Measurements from ENCODE around the gene ZKSCAN5.

ZKSCAN5 gene

DNA sequence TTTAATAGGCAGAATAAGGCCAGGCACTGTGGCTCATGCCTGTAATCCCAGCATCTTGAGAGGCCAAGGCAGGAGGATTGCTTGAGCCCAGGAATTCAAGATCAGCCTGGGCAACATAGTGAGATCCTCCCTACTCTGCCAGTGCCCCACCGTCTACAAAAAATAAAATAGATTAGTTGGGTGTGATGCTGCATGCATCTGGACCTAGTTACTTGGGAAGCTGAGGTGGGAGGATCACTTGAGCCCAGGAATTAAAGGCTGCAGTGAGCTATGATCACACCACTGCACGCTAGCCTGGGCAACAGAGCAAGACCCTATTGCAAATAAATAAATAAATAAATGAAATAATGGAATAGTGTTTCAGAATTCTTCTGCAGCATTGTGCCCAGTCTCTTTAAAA, 31.2 kb downstream of the ZKSCAN5 start:
- Histone ChIP-seq H3K27me3 (ENCODE audit: insufficient read depth, low read length) (no peaks in the 10 kb centered on the region), H3F3A (ENCODE audit: insufficient read depth, low read length) (no peaks in the 10 kb centered on the region), H3K9me3 (ENCODE audit: low read length) (peaks cover 38% of the 10 kb centered on the region), H3K36me3 (ENCODE audit: insufficient read depth, low read length) (peaks cover 32% of the 10 kb centered on the region), H3K9ac (ENCODE audit: low read length) (no peak overlapping the region), H3K4me2 (ENCODE audit: low read length) (no peak overlapping the region), H3K4me3 (ENCODE audit: low read depth, low read length, poor library complexity, severe bottlenecking) (no peak overlapping the region), H2AFZ (ENCODE audit: low read length) (no peak overlapping the region), H3K9me2 (ENCODE audit: low read depth, low read length) (no peaks in the 10 kb centered on the region), H3K27ac (ENCODE audit: low read depth, low read length, poor library complexity, severe bottlenecking) (no peak overlapping the region), H3K79me2 (ENCODE audit: insufficient read depth, low read length) (no peaks in the 10 kb centered on the region), H4K20me1 (ENCODE audit: insufficient read depth, low read length) (no peaks in the 10 kb centered on the region), H3K4me1 (ENCODE audit: insufficient read depth, low read length, severe bottlenecking) (no peaks in the 10 kb centered on the region)
- TF ChIP-seq, protein P1, sequence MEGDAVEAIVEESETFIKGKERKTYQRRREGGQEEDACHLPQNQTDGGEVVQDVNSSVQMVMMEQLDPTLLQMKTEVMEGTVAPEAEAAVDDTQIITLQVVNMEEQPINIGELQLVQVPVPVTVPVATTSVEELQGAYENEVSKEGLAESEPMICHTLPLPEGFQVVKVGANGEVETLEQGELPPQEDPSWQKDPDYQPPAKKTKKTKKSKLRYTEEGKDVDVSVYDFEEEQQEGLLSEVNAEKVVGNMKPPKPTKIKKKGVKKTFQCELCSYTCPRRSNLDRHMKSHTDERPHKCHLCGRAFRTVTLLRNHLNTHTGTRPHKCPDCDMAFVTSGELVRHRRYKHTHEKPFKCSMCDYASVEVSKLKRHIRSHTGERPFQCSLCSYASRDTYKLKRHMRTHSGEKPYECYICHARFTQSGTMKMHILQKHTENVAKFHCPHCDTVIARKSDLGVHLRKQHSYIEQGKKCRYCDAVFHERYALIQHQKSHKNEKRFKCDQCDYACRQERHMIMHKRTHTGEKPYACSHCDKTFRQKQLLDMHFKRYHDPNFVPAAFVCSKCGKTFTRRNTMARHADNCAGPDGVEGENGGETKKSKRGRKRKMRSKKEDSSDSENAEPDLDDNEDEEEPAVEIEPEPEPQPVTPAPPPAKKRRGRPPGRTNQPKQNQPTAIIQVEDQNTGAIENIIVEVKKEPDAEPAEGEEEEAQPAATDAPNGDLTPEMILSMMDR (IDR thresholded peaks at IDR 0.05; ENCODE audit: low read length) = no peak
- TF ChIP-seq EZH2 (IDR thresholded peaks at IDR 0.05; ENCODE audit: borderline replicate concordance, low read length) = no peak

DNA sequence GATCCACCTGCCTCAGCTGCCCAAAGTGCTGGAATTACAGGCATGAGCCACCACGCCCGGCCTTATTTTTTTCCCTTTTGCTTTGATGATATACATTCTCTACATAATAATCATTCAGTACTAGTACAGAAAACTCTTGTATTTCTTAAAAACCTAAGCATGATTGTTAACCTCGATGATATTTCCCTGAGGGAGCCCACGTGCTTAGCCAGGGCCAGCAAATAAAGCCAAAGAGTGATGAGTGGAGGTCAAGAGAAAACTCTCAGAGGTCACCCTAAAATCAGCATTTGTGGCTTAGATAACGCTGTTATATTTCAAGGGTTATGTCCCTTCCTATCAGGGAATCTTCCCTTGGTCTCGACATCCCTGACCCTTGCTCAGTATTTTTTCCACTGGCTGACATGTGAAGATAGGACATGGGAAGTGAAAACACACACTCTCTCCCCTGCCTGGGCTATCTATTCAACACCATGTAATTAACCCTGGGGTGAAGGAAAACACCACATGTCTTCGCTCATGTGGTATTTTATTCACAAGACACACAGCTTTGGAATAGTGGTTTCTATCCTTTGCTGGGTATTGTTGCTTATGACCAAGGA, 34.9 kb downstream of the ZKSCAN5 start:
- no peaks in the 10 kb centered on the region for H3K4me1 ChIP-seq (ENCODE audit: insufficient read depth, low read length, severe bottlenecking)
- no peaks in the 10 kb centered on the region for H3K9me2 ChIP-seq (ENCODE audit: low read depth, low read length)
- H4K20me1 ChIP-seq (ENCODE audit: insufficient read depth, low read length) = no peaks in the 10 kb centered on the region
- H3K4me3 ChIP-seq (ENCODE audit: low read depth, low read length, poor library complexity, severe bottlenecking) = no peak overlapping the region
- H3F3A ChIP-seq (ENCODE audit: insufficient read depth, low read length) = no peaks in the 10 kb centered on the region
- no peak overlapping the region for H2AFZ ChIP-seq (ENCODE audit: low read length)
- no peak for TF ChIP-seq EZH2 (IDR thresholded peaks at IDR 0.05; ENCODE audit: borderline replicate concordance, low read length)
- TF ChIP-seq, protein P1 (IDR thresholded peaks at IDR 0.05; ENCODE audit: low read length) = no peak
- H3K79me2 ChIP-seq (ENCODE audit: insufficient read depth, low read length) = no peaks in the 10 kb centered on the region
- no peaks in the 10 kb centered on the region for H3K27me3 ChIP-seq (ENCODE audit: insufficient read depth, low read length)
- H3K27ac ChIP-seq (ENCODE audit: low read depth, low read length, poor library complexity, severe bottlenecking) = no peak overlapping the region
- no peaks in the 10 kb centered on the region for H3K36me3 ChIP-seq (ENCODE audit: insufficient read depth, low read length)
- no peak overlapping the region for H3K4me2 ChIP-seq (ENCODE audit: low read length)
- H3K9me3 ChIP-seq (ENCODE audit: low read length) = peaks cover 23% of the 10 kb centered on the region
- H3K9ac ChIP-seq (ENCODE audit: low read length) = no peak overlapping the region

DNA sequence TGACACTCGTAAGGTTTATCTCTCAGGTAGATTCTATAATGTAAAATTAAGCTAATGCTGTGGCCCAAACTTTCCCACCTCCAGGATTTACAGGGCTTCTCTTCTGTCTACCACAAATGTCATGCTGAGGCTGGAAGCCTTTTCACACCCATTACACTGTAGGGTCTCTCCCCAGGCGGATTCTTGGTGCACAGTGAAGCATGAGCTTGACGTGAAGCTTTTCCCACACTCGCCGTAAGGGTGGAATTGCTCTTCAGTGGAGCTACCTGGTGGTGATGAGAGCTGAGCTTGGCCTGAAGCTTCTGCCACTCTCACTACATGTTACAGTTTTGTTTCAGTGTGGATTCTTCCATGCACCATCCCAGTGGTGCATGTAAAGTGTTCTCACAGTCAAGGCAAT, 36.1 kb downstream of the ZKSCAN5 start:
- no peak overlapping the region for H2AFZ ChIP-seq (ENCODE audit: low read length)
- no peak for TF ChIP-seq EZH2 (IDR thresholded peaks at IDR 0.05; ENCODE audit: borderline replicate concordance, low read length)
- TF ChIP-seq, protein P1 (IDR thresholded peaks at IDR 0.05; ENCODE audit: low read length) = no peak
- no peak overlapping the region for H3K4me2 ChIP-seq (ENCODE audit: low read length)
- H3K79me2 ChIP-seq (ENCODE audit: insufficient read depth, low read length) = no peaks in the 10 kb centered on the region
- no peaks in the 10 kb centered on the region for H3K36me3 ChIP-seq (ENCODE audit: insufficient read depth, low read length)
- no peaks in the 10 kb centered on the region for H3K4me1 ChIP-seq (ENCODE audit: insufficient read depth, low read length, severe bottlenecking)
- no peaks in the 10 kb centered on the region for H3K9me2 ChIP-seq (ENCODE audit: low read depth, low read length)
- no peaks in the 10 kb centered on the region for H4K20me1 ChIP-seq (ENCODE audit: insufficient read depth, low read length)
- peaks cover 23% of the 10 kb centered on the region for H3K9me3 ChIP-seq (ENCODE audit: low read length)
- no peaks in the 10 kb centered on the region for H3F3A ChIP-seq (ENCODE audit: insufficient read depth, low read length)
- no peak overlapping the region for H3K4me3 ChIP-seq (ENCODE audit: low read depth, low read length, poor library complexity, severe bottlenecking)
- no peak overlapping the region for H3K27ac ChIP-seq (ENCODE audit: low read depth, low read length, poor library complexity, severe bottlenecking)
- no peak overlapping the region for H3K9ac ChIP-seq (ENCODE audit: low read length)
- H3K27me3 ChIP-seq (ENCODE audit: insufficient read depth, low read length) = no peaks in the 10 kb centered on the region
